Activated CD4-positive, alpha-beta T cell treated with anti-CD3 and anti-CD28 coated beads for 36 hours (primary cell): ENCODE measurements around the gene ADPRS. TPM values are rescaled to one million over a fixed set of nuclear protein-coding genes. Genes with fewer than 3 reads are reported as not detected.

Experiments
- ATAC-seq: fragments of 200-7000 bp; cut with Tn5 transposase; one replicate; pipeline ENCODE4 v1.10.0; 2021; ENCODE audit warnings: mild to moderate bottlenecking, moderate library complexity
- CTCF ChIA-PET: fragments of 350-600 bp; sonication (Branson Sonifier 250); formaldehyde crosslinking; loops from one replicate; lab custom pipeline; 2021; ENCODE audit warnings: antibody characterized with exemption; lab: Charles Lee
- POLR2A ChIA-PET: fragments of 350-600 bp; sonication (Branson Sonifier 250); formaldehyde crosslinking; loops from one replicate; lab custom pipeline; 2021; ENCODE audit warnings: antibody characterized with exemption, inconsistent platforms; lab: Charles Lee
- DNase-seq: peaks from one replicate; pipeline ENCODE4 v3.0.0-alpha.2; 2020
- H3K27ac Mint-ChIP-seq: one replicate; pipeline ENCODE4 v1.8.0; 2021; ENCODE audit warnings: mixed read lengths
- H3K27me3 Mint-ChIP-seq: one replicate; pipeline ENCODE4 v1.8.0; 2021; ENCODE audit warnings: mixed read lengths
- H3K36me3 Mint-ChIP-seq: one replicate; pipeline ENCODE4 v1.8.0; 2021; ENCODE audit warnings: low read depth, mixed read lengths
- H3K4me1 Mint-ChIP-seq: one replicate; pipeline ENCODE4 v1.8.0; 2021; ENCODE audit warnings: mixed read lengths
- H3K4me3 Mint-ChIP-seq: one replicate; pipeline ENCODE4 v1.8.0; 2021; ENCODE audit warnings: mild to moderate bottlenecking, moderate library complexity, mixed read lengths
- H3K9me3 Mint-ChIP-seq: one replicate; pipeline ENCODE4 v1.8.0; 2021; ENCODE audit warnings: low read depth, mixed read lengths
- intact Hi-C, 2 experiments: fragments of 100-400 bp; cut with DNase I in 1 of 2; cut with micrococcal nuclease in 1 of 2; formaldehyde crosslinking; loops; one replicate each; pipeline versions ENCODE4 v1.14.2 to v1.15.1; 2022 to 2024; cut with DNase I, micrococcal nuclease
- total RNA-seq, 2 experiments: library from RNA; stranded (reverse); gene quantifications; one replicate each; pipeline ENCODE4 v1.2.3, GENCODE V29; 2021

The ADPRS gene
- total RNA-seq, 2 experiments from 2014 or later: 34.0 to 43.9 TPM

GRCh38 chr1:36080801-36081200, 7.9 kb upstream of the ADPRS start:
- Mint-ChIP-seq H3K4me3 (no peak overlapping the region), H3K36me3 (no peaks in the 10 kb centered on the region), H3K27me3 (peaks cover 19% of the 10 kb centered on the region), H3K4me1 (peaks cover 2% of the 10 kb centered on the region), H3K27ac (no peak overlapping the region), H3K9me3 (no peaks in the 10 kb centered on the region)
- DNase-seq (no peak), ATAC-seq (no peak)
- intact Hi-C loops: loop anchor here in 1 of 2 experiments (10.0 kb wide), 1 partner anchor 196 kb away; the partner anchor contains the start of gene AGO1
- ChIA-PET POLR2A (no interaction called here), CTCF (no interaction called here)

GRCh38 chr1:36081926-36082485, 6.7 kb upstream of the ADPRS start:
- Mint-ChIP-seq H3K36me3 (no peaks in the 10 kb centered on the region), H3K27ac (no peak overlapping the region), H3K27me3 (peaks cover 25% of the 10 kb centered on the region), H3K4me3 (no peak overlapping the region), H3K9me3 (no peaks in the 10 kb centered on the region), H3K4me1 (peaks cover 2% of the 10 kb centered on the region)
- intact Hi-C loops: loop anchor here in 1 of 2 experiments (10.0 kb wide), 1 partner anchor 197 kb away; the partner anchor contains the start of gene AGO1
- POLR2A ChIA-PET: no interaction called here
- ATAC-seq: no peak
- DNase-seq: no peak
- CTCF ChIA-PET: no interaction called here

GRCh38 chr1:36083219-36083618, 5.5 kb upstream of the ADPRS start:
- H3K4me3 Mint-ChIP-seq: no peak overlapping the region
- no peaks in the 10 kb centered on the region for H3K9me3 Mint-ChIP-seq
- peaks cover 3% of the 10 kb centered on the region for H3K4me1 Mint-ChIP-seq
- H3K27ac Mint-ChIP-seq: no peak overlapping the region
- ATAC-seq (no peak), DNase-seq (no peak)
- ChIA-PET CTCF (no interaction called here), POLR2A (no interaction called here)
- no peaks in the 10 kb centered on the region for H3K36me3 Mint-ChIP-seq
- H3K27me3 Mint-ChIP-seq: peaks cover 26% of the 10 kb centered on the region
- intact Hi-C loops: loop anchor here in 1 of 2 experiments (10.0 kb wide), 1 partner anchor 198 kb away; the partner anchor contains the start of gene AGO1

GRCh38 chr1:36083635-36084496, 4.8 kb upstream of the ADPRS start, which contains the start of gene TEKT2:
TEKT2 (plus strand) TSS chr1:36084094; CDS start chr1:36084922, 828 bp downstream.
- ChIA-PET CTCF (no interaction called here), POLR2A (no interaction called here)
- peaks cover 26% of the 10 kb centered on the region for H3K27me3 Mint-ChIP-seq
- ATAC-seq (no peak), DNase-seq (no peak)
- no peak within 1 kb of the TSS for H3K27ac Mint-ChIP-seq
- intact Hi-C loops: loop anchor here in 1 of 2 experiments (10.0 kb wide), 1 partner anchor 199 kb away; the partner anchor contains the start of gene AGO1
- H3K4me1 Mint-ChIP-seq: peaks cover 3% of the 10 kb centered on the region
- H3K4me3 Mint-ChIP-seq: no peak within 1 kb of the TSS
- H3K36me3 Mint-ChIP-seq: no peaks in the 10 kb centered on the region
- H3K9me3 Mint-ChIP-seq: no peaks in the 10 kb centered on the region

- CTCF ChIA-PET: interaction anchor here (0.6 kb wide), 1 partner anchor 451 kb away, joined by 3 read pairs; no protein-coding TSS in a partner anchor
- POLR2A ChIA-PET: no interaction called here
- H3K9me3 Mint-ChIP-seq: no peaks in the 10 kb centered on the region
- intact Hi-C loops: loop anchor here in 1 of 2 experiments (10.0 kb wide), 1 partner anchor 200 kb away; the partner anchor contains the start of gene AGO1
- H3K4me3 Mint-ChIP-seq: no peak overlapping the region
- H3K36me3 Mint-ChIP-seq: peaks cover 5% of the 10 kb centered on the region
- no peak overlapping the region for H3K27ac Mint-ChIP-seq
- no peak for ATAC-seq
- peaks cover 26% of the 10 kb centered on the region for H3K27me3 Mint-ChIP-seq
- DNase-seq: no peak
- peaks cover 6% of the 10 kb centered on the region for H3K4me1 Mint-ChIP-seq
Observed at GRCh38 chr1:36084497-36085115, 4.1 kb upstream of the ADPRS start.

- H3K27me3 Mint-ChIP-seq: peaks cover 26% of the 10 kb centered on the region
- no peak for DNase-seq
- peaks cover 10% of the 10 kb centered on the region for H3K36me3 Mint-ChIP-seq
- CTCF ChIA-PET: interaction anchor here (0.6 kb wide), 1 partner anchor 452 kb away, joined by 3 read pairs; no protein-coding TSS in a partner anchor
- POLR2A ChIA-PET: no interaction called here
- peaks cover 11% of the 10 kb centered on the region for H3K4me1 Mint-ChIP-seq
- no peak overlapping the region for H3K27ac Mint-ChIP-seq
- intact Hi-C loops: loop anchor here in 1 of 2 experiments (10.0 kb wide), 1 partner anchor 200 kb away; the partner anchor contains the start of gene AGO1
- H3K4me3 Mint-ChIP-seq: no peak overlapping the region
- ATAC-seq: no peak
- no peaks in the 10 kb centered on the region for H3K9me3 Mint-ChIP-seq
Observed at GRCh38 chr1:36085126-36085525, 3.6 kb upstream of the ADPRS start.

GRCh38 chr1:36085686-36086526, 2.8 kb upstream of the ADPRS start:
- H3K9me3 Mint-ChIP-seq: no peaks in the 10 kb centered on the region
- H3K4me3 Mint-ChIP-seq: no peak overlapping the region
- peaks cover 26% of the 10 kb centered on the region for H3K27me3 Mint-ChIP-seq
- H3K36me3 Mint-ChIP-seq: peaks cover 11% of the 10 kb centered on the region
- POLR2A ChIA-PET: interaction anchor here (0.5 kb wide), 1 partner anchor 1214 kb away, joined by 3 read pairs; no protein-coding TSS in a partner anchor
- H3K4me1 Mint-ChIP-seq: peaks cover 14% of the 10 kb centered on the region
- DNase-seq: no peak
- ATAC-seq: no peak
- CTCF ChIA-PET: interaction anchor here (0.7 to 1.9 kb wide), 8 partner anchors 10 to 153 kb away, joined by 3 to 6 read pairs (median 3); partner anchors contain the start of genes THRAP3 and TRAPPC3
- no peak overlapping the region for H3K27ac Mint-ChIP-seq
- intact Hi-C loops: loop anchor here in 1 of 2 experiments (10.0 kb wide), 1 partner anchor 201 kb away; the partner anchor contains the start of gene AGO1

- H3K27ac Mint-ChIP-seq: peak overlapping the region; percentile 72
Observed at GRCh38 chr1:36086529-36087232, 2.0 kb upstream of the ADPRS start.

GRCh38 chr1:36087233-36088123, 1.2 kb upstream of the ADPRS start:
- H3K4me1 Mint-ChIP-seq: peaks cover 19% of the 10 kb centered on the region
- H3K27ac Mint-ChIP-seq: peak overlapping the region; percentile 72
- intact Hi-C loops: loop anchor here (1.0 to 10.0 kb wide), 6 partner anchors 62 to 299 kb away; partner anchors contain the start of genes AGO1 (in 2 of the 2), AGO3 (in 2 of the 2), TRAPPC3 (in 2 of the 2) and THRAP3 (in 1 of the 2)
- CTCF ChIA-PET: interaction anchor here (0.6 to 1.9 kb wide), 6 partner anchors 9 to 290 kb away, joined by 3 to 6 read pairs (median 3); partner anchors contain the start of gene TRAPPC3
- ATAC-seq: no peak
- peaks cover 18% of the 10 kb centered on the region for H3K36me3 Mint-ChIP-seq
- peaks cover 19% of the 10 kb centered on the region for H3K27me3 Mint-ChIP-seq
- DNase-seq: no peak
- peak overlapping the region; percentile 26 for H3K4me3 Mint-ChIP-seq
- H3K9me3 Mint-ChIP-seq: no peaks in the 10 kb centered on the region
- POLR2A ChIA-PET: no interaction called here

More at GRCh38 chr1:36086529-36087232, 2.0 kb upstream of the ADPRS start:
- DNase-seq (no peak), ATAC-seq (no peak)
- POLR2A ChIA-PET: no interaction called here
- intact Hi-C loops: loop anchor here in 1 of 2 experiments (10.0 kb wide), 1 partner anchor 202 kb away; the partner anchor contains the start of gene AGO1
- peaks cover 16% of the 10 kb centered on the region for H3K4me1 Mint-ChIP-seq
- H3K9me3 Mint-ChIP-seq: no peaks in the 10 kb centered on the region
- CTCF ChIA-PET: interaction anchor here (0.7 to 1.9 kb wide), 8 partner anchors 10 to 290 kb away, joined by 3 to 6 read pairs (median 3); partner anchors contain the start of genes THRAP3 and TRAPPC3
- peak overlapping the region; percentile 26 for H3K4me3 Mint-ChIP-seq
- H3K36me3 Mint-ChIP-seq: peaks cover 13% of the 10 kb centered on the region
- H3K27me3 Mint-ChIP-seq: peaks cover 26% of the 10 kb centered on the region
